ENCODE data around the gene UTF1. TPM values are rescaled to one million over a fixed set of nuclear protein-coding genes. Genes with fewer than 3 reads are reported as not detected.

Gene UTF1
- total and polyA plus RNA-seq, 2 experiments from 2014 or later, result 12.2 to 51.4 TPM

- TF ChIP-seq REST (IDR thresholded peaks at IDR 0.05; ENCODE audit: unreplicated experiment) (no peak), CREB1 (CRISPR knock-in tag; IDR thresholded peaks at IDR 0.05; ENCODE audit: low read depth) (no peak)
Measured at GRCh38 chr10:133214468-133215410, 15.3 kb upstream of the UTF1 start (continued).

- Mint-ChIP-seq H3K27ac (no peak overlapping the region), H3K36me3 (ENCODE audit: low read depth) (peaks cover 3% of the 10 kb centered on the region; the same call in 1 of the 3 replicates), H3K27me3 (ENCODE audit: insufficient read depth, low read depth, poor library complexity) (peaks cover 7% of the 10 kb centered on the region), H3K4me1 (peaks cover 3% of the 10 kb centered on the region), H3K4me3 (no peak overlapping the region), H3K9me3 (no peaks in the 10 kb centered on the region; the same call in 2 of the 3 replicates)
- H3K27ac ChIP-seq (ENCODE audit: low read depth), result no peak overlapping the region
- DNase-seq (ENCODE audit: low spot score) (no peak), ATAC-seq (no peak)
- H3K79me2 ChIP-seq (replicated peaks; ENCODE audit: insufficient read depth), result no peaks in the 10 kb centered on the region
- no peaks in the 10 kb centered on the region for H3K36me3 ChIP-seq (ENCODE audit: insufficient read depth)
- no peak overlapping the region for H3K4me3 ChIP-seq
- no peak overlapping the region for H3K4me2 ChIP-seq
- peaks cover 9% of the 10 kb centered on the region; the same call in 1 of the 2 replicates for H3F3A ChIP-seq (replicated peaks; ENCODE audit: low read depth)
- H3K9me2 ChIP-seq (ENCODE audit: insufficient read depth), result no peaks in the 10 kb centered on the region
- H4K20me1 ChIP-seq (replicated peaks; ENCODE audit: insufficient read depth), result no peaks in the 10 kb centered on the region
- H2AFZ ChIP-seq, result no peak overlapping the region
- no peaks in the 10 kb centered on the region for H3K27me3 ChIP-seq (ENCODE audit: insufficient read depth)
- 0 out of 2 replicates have a peak, but pooled peaks cover 4% of the 10 kb centered on the region for H3K4me1 ChIP-seq (ENCODE audit: insufficient read depth)
- TF ChIP-seq ZNF114 (CRISPR knock-in tag; IDR thresholded peaks at IDR 0.05) (no peak), CREB1 (CRISPR knock-in tag; IDR thresholded peaks at IDR 0.05; ENCODE audit: low read depth) (no peak), ZNF331 (CRISPR knock-in tag; IDR thresholded peaks at IDR 0.05; ENCODE audit: low read depth) (no peak), STAT1 (IDR thresholded peaks at IDR 0.05; ENCODE audit: unreplicated experiment) (no peak), ETS1 (IDR thresholded peaks at IDR 0.05) (no peak), EZH2 (IDR thresholded peaks at IDR 0.05; ENCODE audit: low read depth, unreplicated experiment) (no peak), POLR2AphosphoS5 (IDR thresholded peaks at IDR 0.05; ENCODE audit: low read depth) (no peak), JUNB (IDR thresholded peaks at IDR 0.05; ENCODE audit: unreplicated experiment) (no peak), ZNF462 (CRISPR knock-in tag; IDR thresholded peaks at IDR 0.05) (no peak), EZH2phosphoT487 (IDR thresholded peaks at IDR 0.05; ENCODE audit: unreplicated experiment) (no peak), NANOG (IDR thresholded peaks at IDR 0.05; ENCODE audit: borderline replicate concordance) (no peak)
Measured at GRCh38 chr10:133215586-133215985, 14.4 kb upstream of the UTF1 start.

Data from GM23338 (cell line).